Activated CD8-positive, alpha-beta T cell treated with anti-CD3 and anti-CD28 coated beads, Interleukin-2, amount 10 ng/mL, durations not matched to agents 7 days and 5 days (primary cell): ENCODE results near the gene MAN2A1. TPM values are rescaled to one million over a fixed set of nuclear protein-coding genes. Genes with fewer than 3 reads are reported as not detected.

ENCODE experiments used
- ATAC-seq: fragments of 150-1000 bp; cut with Tn5 transposase; one replicate; pipeline ENCODE4 v1.10.0; 2021; ENCODE audit warnings: moderate library complexity
- CTCF ChIA-PET: fragments of 350-600 bp; sonication (Branson Sonifier 250); formaldehyde crosslinking; loops from one replicate; lab custom pipeline; 2021; ENCODE audit warnings: antibody characterized with exemption; lab: Charles Lee
- POLR2A ChIA-PET: fragments of 350-600 bp; sonication (Branson Sonifier 250); formaldehyde crosslinking; loops from one replicate; lab custom pipeline; 2021; ENCODE audit warnings: antibody characterized with exemption; lab: Charles Lee
- DNase-seq: peaks from one replicate; pipeline ENCODE4 v3.0.0-alpha.2; 2020
- H3K27ac Mint-ChIP-seq: one replicate; pipeline ENCODE4 v1.8.0; 2021; ENCODE audit warnings: mild to moderate bottlenecking, mixed read lengths
- H3K27me3 Mint-ChIP-seq: one replicate; pipeline ENCODE4 v1.8.0; 2021; ENCODE audit warnings: low read depth, mixed read lengths
- H3K36me3 Mint-ChIP-seq: one replicate; pipeline ENCODE4 v1.8.0; 2021; ENCODE audit warnings: low read depth, mixed read lengths
- H3K4me1 Mint-ChIP-seq: one replicate; pipeline ENCODE4 v1.8.0; 2021; ENCODE audit warnings: low read depth, mixed read lengths
- H3K4me3 Mint-ChIP-seq: one replicate; pipeline ENCODE4 v1.8.0; 2021; ENCODE audit warnings: mild to moderate bottlenecking, mixed read lengths
- H3K9me3 Mint-ChIP-seq: one replicate; pipeline ENCODE4 v1.8.0; 2022; ENCODE audit warnings: mixed read lengths; ENCODE audit not compliant: insufficient read depth
- total RNA-seq, 2 experiments: library from RNA; stranded (reverse); gene quantifications; one replicate each; pipeline ENCODE4 v1.2.3, GENCODE V29; 2021

The MAN2A1 gene
- total RNA-seq, 2 experiments from 2014 or later: 26.3 to 28.3 TPM

GRCh38 chr5:109900461-109900860 is 210.7 kb downstream of the MAN2A1 start:
- no peak for ATAC-seq
- H3K4me3 Mint-ChIP-seq: no peak overlapping the region
- no peaks in the 10 kb centered on the region for H3K27me3 Mint-ChIP-seq
- H3K4me1 Mint-ChIP-seq: no peaks in the 10 kb centered on the region
- no peaks in the 10 kb centered on the region for H3K36me3 Mint-ChIP-seq
- no peak for DNase-seq
- no peaks in the 10 kb centered on the region for H3K9me3 Mint-ChIP-seq
- ChIA-PET POLR2A (no interaction called here), CTCF (no interaction called here)
- H3K27ac Mint-ChIP-seq: no peak overlapping the region

- CTCF ChIA-PET: no interaction called here
- ATAC-seq (no peak), DNase-seq (no peak)
- Mint-ChIP-seq H3K36me3 (no peaks in the 10 kb centered on the region), H3K9me3 (no peaks in the 10 kb centered on the region), H3K27ac (no peak overlapping the region), H3K4me1 (no peaks in the 10 kb centered on the region), H3K27me3 (no peaks in the 10 kb centered on the region), H3K4me3 (no peak overlapping the region)
- POLR2A ChIA-PET: no interaction called here
Measured at GRCh38 chr5:109900911-109901627, 211.3 kb downstream of the MAN2A1 start.

- POLR2A ChIA-PET: no interaction called here
Measured at GRCh38 chr5:109901628-109901981, 211.9 kb downstream of the MAN2A1 start.

DNA sequence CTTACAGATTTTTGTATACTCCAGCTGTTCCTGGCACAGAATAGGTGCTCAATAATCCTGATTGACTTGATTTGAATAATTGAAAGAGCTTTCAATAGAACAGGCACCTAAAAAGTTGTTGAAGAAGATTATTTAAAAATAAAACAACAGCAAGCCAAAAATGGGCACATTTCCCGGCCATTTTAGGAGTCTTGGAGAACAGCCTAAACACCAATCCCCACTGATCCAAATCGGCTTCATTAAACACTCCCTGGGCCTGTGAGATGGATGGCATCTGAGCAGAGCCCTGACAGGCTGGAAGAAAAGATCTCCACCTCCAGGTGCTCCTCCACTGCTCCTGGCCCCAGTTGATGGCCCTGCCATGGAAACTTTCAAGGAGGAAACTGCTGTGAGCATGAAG is 213.3 kb downstream of the MAN2A1 start:
- DNase-seq (no peak), ATAC-seq (no peak)
- Mint-ChIP-seq H3K4me1 (no peaks in the 10 kb centered on the region), H3K27ac (no peak overlapping the region), H3K4me3 (no peak overlapping the region), H3K9me3 (no peaks in the 10 kb centered on the region), H3K36me3 (no peaks in the 10 kb centered on the region), H3K27me3 (no peaks in the 10 kb centered on the region)
- ChIA-PET POLR2A (no interaction called here), CTCF (no interaction called here)

More at GRCh38 chr5:109901628-109901981, 211.9 kb downstream of the MAN2A1 start:
- CTCF ChIA-PET: no interaction called here
- no peak for ATAC-seq
- Mint-ChIP-seq H3K4me1 (no peaks in the 10 kb centered on the region), H3K27me3 (no peaks in the 10 kb centered on the region), H3K27ac (no peak overlapping the region), H3K4me3 (no peak overlapping the region), H3K36me3 (no peaks in the 10 kb centered on the region), H3K9me3 (no peaks in the 10 kb centered on the region)
- DNase-seq: no peak

DNA sequence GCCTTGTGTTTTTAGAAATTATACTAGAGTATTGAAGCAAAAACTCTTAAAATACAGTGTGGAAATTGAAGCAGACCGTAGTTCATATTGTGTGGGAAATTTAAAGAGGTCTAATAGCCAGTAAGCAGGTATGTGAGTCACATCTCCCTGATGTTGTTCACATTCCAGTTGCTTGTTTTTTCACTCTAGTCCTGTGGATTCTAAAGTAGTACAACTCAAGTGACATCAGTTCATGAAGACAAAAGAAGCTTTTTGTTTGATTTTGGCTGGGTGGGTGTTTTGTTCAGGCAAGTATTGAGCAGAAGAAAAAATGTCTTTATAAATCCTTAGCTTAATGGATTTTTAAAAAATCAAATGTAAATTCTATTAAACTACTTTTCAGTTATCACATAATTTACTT is 216.2 kb downstream of the MAN2A1 start:
- Mint-ChIP-seq H3K27me3 (no peaks in the 10 kb centered on the region), H3K36me3 (no peaks in the 10 kb centered on the region), H3K27ac (no peak overlapping the region), H3K4me1 (no peaks in the 10 kb centered on the region), H3K4me3 (no peak overlapping the region), H3K9me3 (no peaks in the 10 kb centered on the region)
- CTCF ChIA-PET: interaction anchor here (1.3 kb wide), 1 partner anchor 16 kb away, joined by 3 read pairs; no protein-coding TSS in a partner anchor
- POLR2A ChIA-PET: interaction anchor here (1.0 kb wide), 1 partner anchor 10 kb away, joined by 3 read pairs; no protein-coding TSS in a partner anchor
- ATAC-seq: no peak
- DNase-seq: no peak

DNA sequence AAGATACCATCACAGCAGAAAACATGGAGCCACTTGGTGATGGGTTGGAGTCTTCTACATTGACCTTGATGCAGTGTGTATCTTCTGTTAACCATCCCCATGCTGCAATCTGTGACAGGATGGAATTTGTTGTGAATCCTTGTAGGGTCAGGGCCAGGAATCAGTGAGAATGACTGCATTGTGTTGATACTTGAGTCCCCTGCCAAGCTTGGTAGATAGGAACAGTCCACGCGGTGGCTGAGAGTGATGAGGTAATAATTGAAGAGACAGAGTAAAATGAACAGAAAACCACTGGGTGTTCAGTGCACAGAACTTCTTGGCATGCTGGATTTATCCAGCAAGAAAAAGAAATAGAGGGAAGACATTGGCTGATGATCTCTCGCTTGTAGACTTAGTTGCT is 217.5 kb downstream of the MAN2A1 start:
- ChIA-PET CTCF (no interaction called here), POLR2A (no interaction called here)
- DNase-seq (no peak), ATAC-seq (no peak)
- Mint-ChIP-seq H3K27me3 (no peaks in the 10 kb centered on the region), H3K4me3 (no peak overlapping the region), H3K27ac (no peak overlapping the region), H3K4me1 (no peaks in the 10 kb centered on the region), H3K36me3 (no peaks in the 10 kb centered on the region), H3K9me3 (no peaks in the 10 kb centered on the region)

DNA sequence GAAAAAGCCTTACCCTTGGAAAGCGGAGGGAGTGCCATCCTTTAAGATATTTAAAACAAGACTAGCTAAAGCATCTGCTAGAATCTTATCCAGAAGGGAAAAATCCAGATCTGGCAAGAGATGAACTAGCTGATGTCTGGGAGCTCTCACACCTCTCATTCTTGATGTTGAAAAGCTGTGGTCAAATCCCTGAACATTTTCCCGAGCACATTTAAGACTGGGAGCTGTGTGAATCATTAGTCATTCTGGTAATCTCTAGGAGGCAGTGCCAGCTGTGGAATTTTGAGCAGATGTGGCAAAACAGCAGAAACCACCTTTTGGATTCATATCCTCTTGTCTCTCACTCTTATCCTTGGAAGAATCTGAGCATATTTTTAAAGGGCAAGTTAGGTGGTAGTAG is 218.0 kb downstream of the MAN2A1 start:
- no peak for ATAC-seq
- POLR2A ChIA-PET: no interaction called here
- no peaks in the 10 kb centered on the region for H3K9me3 Mint-ChIP-seq

GRCh38 chr5:109908366-109908765 is 218.6 kb downstream of the MAN2A1 start:
- H3K9me3 Mint-ChIP-seq: no peaks in the 10 kb centered on the region
- H3K36me3 Mint-ChIP-seq: no peaks in the 10 kb centered on the region
- POLR2A ChIA-PET: no interaction called here
- ATAC-seq (no peak), DNase-seq (no peak)
- H3K27ac Mint-ChIP-seq: no peak overlapping the region
- no peaks in the 10 kb centered on the region for H3K4me1 Mint-ChIP-seq
- H3K27me3 Mint-ChIP-seq: no peaks in the 10 kb centered on the region
- H3K4me3 Mint-ChIP-seq: no peak overlapping the region
- CTCF ChIA-PET: no interaction called here

More for the DNA sequence above, 218.0 kb downstream of the MAN2A1 start:
- H3K36me3 Mint-ChIP-seq: no peaks in the 10 kb centered on the region
- CTCF ChIA-PET: no interaction called here
- H3K4me1 Mint-ChIP-seq: no peaks in the 10 kb centered on the region
- no peak overlapping the region for H3K27ac Mint-ChIP-seq
- no peaks in the 10 kb centered on the region for H3K27me3 Mint-ChIP-seq
- H3K4me3 Mint-ChIP-seq: no peak overlapping the region
- DNase-seq: no peak

DNA sequence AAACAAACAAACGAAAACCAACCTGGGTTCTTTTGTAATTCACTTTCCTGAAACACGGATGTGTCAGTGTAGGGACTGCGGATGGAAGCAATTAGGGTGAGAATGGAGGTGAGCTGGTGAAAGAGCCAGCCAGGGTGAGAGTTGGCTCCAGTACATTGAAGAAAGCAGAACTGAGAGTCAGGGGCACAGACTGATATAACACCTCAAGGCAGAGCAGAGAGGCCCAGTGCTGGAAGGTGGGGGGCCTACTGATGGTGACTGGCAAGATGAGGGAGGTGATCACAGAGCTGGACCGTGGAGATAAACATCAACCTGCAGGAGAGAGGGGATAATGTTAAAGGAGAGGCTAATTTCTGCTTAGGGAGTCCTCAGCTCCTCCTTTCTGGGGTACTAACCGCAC is 221.1 kb downstream of the MAN2A1 start:
- CTCF ChIA-PET: interaction anchor here (0.7 kb wide), 1 partner anchor 31 kb away, joined by 3 read pairs; no protein-coding TSS in a partner anchor
- POLR2A ChIA-PET: no interaction called here
- H3K36me3 Mint-ChIP-seq: no peaks in the 10 kb centered on the region

DNA sequence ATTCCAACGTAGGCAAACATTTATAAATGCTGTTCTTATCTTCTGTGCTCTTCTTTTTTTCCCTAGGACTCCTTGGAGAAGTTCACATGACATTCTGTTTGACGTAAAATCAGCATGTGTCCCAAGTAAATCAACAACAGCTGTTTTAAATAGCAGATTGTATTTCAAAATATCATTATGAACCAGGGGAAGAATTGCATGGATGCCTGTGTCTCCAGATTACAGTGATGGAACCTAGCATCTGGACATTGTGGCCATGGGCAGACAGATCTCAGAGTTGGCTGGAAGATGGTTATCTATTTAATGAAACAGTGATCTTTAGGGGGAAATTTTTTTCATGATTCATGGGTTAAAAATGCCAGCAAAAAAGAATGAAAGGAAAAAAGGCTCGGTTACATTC is 222.0 kb downstream of the MAN2A1 start:
- no peak for ATAC-seq
- DNase-seq: no peak
- Mint-ChIP-seq H3K36me3 (no peaks in the 10 kb centered on the region), H3K27me3 (no peaks in the 10 kb centered on the region), H3K27ac (no peak overlapping the region), H3K4me3 (no peak overlapping the region), H3K4me1 (no peaks in the 10 kb centered on the region), H3K9me3 (no peaks in the 10 kb centered on the region)
- ChIA-PET POLR2A (no interaction called here), CTCF (no interaction called here)

More for the DNA sequence above, 221.1 kb downstream of the MAN2A1 start:
- ATAC-seq: no peak
- DNase-seq: no peak
- Mint-ChIP-seq H3K4me1 (no peaks in the 10 kb centered on the region), H3K4me3 (no peak overlapping the region), H3K9me3 (no peaks in the 10 kb centered on the region), H3K27ac (no peak overlapping the region), H3K27me3 (no peaks in the 10 kb centered on the region)

DNA sequence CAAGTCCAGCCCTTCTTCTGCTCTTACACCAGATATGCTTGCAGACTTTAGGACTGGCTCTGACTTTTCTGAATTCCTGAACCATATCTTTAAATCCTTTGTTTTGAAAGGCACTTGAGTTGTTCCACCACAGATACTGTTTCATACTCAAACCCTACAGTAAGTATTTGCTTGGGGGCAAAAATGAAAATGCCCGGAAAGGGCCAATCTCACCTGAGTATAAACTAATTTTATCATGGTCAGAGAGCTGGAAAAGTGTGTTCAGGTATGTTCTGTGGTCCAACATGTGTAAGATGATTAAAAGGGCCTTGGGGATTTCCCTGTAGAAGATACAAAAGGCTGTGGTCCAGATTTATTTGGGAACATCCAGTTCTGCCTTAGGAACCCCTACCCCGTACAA is 225.2 kb downstream of the MAN2A1 start:
- Mint-ChIP-seq H3K27me3 (no peaks in the 10 kb centered on the region), H3K9me3 (no peaks in the 10 kb centered on the region), H3K36me3 (no peaks in the 10 kb centered on the region), H3K4me3 (no peak overlapping the region), H3K4me1 (no peaks in the 10 kb centered on the region), H3K27ac (no peak overlapping the region)
- DNase-seq: no peak
- CTCF ChIA-PET: interaction anchor here (1.3 kb wide), 1 partner anchor 224 kb away, joined by 3 read pairs; no protein-coding TSS in a partner anchor
- no peak for ATAC-seq
- POLR2A ChIA-PET: no interaction called here

GRCh38 chr5:109916481-109917153 is 226.9 kb downstream of the MAN2A1 start:
- Mint-ChIP-seq H3K4me3 (no peak overlapping the region), H3K27me3 (no peaks in the 10 kb centered on the region), H3K4me1 (peaks cover 5% of the 10 kb centered on the region), H3K36me3 (no peaks in the 10 kb centered on the region), H3K9me3 (no peaks in the 10 kb centered on the region), H3K27ac (no peak overlapping the region)
- ChIA-PET POLR2A (interaction anchor here (1.0 kb wide), 1 partner anchor 10 kb away, joined by 3 read pairs; no protein-coding TSS in a partner anchor), CTCF (interaction anchor here (1.2 kb wide), 1 partner anchor 138 kb away, joined by 5 read pairs; no protein-coding TSS in a partner anchor)
- no peak for DNase-seq
- no peak for ATAC-seq
